ENCODE measurements around the gene ARMC8.
A peak's percentile ranks its signal among the peaks of the same experiment; 100 is the strongest.
"Not testable (repeated sequence)": the region's sequence is repeated elsewhere in the genome, so short reads cannot be mapped to it uniquely, and the experiment has no call there.

The ARMC8 gene, protein sequence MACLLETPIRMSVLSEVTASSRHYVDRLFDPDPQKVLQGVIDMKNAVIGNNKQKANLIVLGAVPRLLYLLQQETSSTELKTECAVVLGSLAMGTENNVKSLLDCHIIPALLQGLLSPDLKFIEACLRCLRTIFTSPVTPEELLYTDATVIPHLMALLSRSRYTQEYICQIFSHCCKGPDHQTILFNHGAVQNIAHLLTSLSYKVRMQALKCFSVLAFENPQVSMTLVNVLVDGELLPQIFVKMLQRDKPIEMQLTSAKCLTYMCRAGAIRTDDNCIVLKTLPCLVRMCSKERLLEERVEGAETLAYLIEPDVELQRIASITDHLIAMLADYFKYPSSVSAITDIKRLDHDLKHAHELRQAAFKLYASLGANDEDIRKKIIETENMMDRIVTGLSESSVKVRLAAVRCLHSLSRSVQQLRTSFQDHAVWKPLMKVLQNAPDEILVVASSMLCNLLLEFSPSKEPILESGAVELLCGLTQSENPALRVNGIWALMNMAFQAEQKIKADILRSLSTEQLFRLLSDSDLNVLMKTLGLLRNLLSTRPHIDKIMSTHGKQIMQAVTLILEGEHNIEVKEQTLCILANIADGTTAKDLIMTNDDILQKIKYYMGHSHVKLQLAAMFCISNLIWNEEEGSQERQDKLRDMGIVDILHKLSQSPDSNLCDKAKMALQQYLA

GRCh38 chr3:138187296-138188012 lies at the start of gene ARMC8:
ARMC8 (plus strand) TSS chr3:138187301; CDS start chr3:138187555, 254 bp downstream.
- FAIRE-seq: no peak

GRCh38 chr3:138137861-138138260 lies 49.2 kb upstream of the ARMC8 start:
- no peak for FAIRE-seq

- FAIRE-seq: no peak
Measured at GRCh38 chr3:138139691-138140090, 47.4 kb upstream of the ARMC8 start.

GRCh38 chr3:138140940-138141339 lies 46.2 kb upstream of the ARMC8 start:
- FAIRE-seq: no peak

- not testable (repeated sequence) for FAIRE-seq
Measured at GRCh38 chr3:138142181-138142580, 44.9 kb upstream of the ARMC8 start.

DNA sequence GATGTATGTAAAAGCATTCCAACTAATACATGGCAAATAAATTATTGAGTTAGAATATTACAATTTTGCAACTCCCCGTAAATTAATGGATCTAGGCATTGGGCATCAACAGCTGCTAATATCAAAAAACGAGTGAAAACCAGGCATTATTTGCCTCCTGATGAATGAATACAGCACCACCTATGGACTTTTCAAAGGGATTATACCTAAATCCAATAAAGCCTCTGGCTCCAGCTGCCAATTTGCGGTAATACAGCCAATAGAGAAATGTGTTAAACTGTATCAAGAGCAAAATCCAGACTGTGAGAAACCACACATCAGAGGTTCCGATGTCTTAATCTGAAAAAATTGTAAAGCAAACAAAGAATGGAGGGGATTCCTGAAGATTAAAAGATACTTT lies 38.6 kb upstream of the ARMC8 start:
- no peak for FAIRE-seq

DNA sequence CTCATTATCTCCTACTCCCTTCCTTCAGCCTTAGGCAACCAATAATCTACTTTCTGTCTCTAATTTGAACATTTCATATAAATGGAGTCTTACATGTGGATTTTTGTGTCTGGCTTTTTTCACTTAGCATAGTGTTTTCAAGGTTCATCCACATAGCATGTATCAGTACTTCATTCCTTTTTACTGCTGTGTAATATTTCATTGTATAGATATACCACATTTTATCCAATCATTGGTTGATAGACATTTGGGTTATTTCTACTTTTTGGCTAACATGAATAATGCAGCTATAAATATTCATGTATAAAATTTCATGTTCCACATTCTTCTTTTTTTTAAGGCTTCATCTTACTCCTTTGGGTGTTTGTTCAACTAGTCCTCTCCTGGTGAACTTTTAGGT lies 32.6 kb upstream of the ARMC8 start:
- FAIRE-seq: no peak

GRCh38 chr3:138157743-138158142 lies 29.4 kb upstream of the ARMC8 start:
- FAIRE-seq: no peak

- FAIRE-seq: no peak
Measured at GRCh38 chr3:138165061-138165460, 22.0 kb upstream of the ARMC8 start.

GRCh38 chr3:138172625-138173024 lies 14.5 kb upstream of the ARMC8 start:
- FAIRE-seq: no peak

DNA sequence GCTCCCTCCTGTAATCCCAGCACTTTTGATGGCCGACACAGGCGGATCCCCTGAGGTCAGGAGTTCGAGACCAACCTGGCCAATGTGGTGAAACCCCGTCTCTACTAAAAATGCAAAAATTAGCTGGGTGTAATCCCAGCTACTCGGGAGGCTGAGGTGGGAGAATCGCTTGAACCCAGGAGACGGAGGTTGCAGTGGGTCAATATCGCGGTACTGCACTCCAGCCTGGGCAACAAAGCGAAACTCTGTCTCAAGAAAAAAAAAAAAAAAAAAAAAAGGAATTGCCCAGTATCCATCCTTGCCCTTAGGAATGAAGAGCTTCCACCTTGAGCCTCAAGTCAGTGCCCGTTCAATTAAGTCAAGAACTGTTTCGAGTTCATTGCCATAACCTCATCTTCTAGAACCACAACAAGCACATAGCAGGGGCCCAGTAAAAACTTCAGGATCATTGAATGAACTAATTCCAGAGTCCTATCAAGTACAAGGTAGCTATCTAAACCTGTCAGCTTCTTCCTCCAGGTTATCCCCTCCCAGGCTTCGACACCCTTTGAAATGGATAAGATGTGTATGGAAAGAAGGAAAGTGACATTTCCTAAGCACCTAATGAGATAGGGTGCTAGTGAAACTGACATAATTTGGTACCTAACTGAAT lies 13.2 kb upstream of the ARMC8 start:
- FAIRE-seq: no peak

DNA sequence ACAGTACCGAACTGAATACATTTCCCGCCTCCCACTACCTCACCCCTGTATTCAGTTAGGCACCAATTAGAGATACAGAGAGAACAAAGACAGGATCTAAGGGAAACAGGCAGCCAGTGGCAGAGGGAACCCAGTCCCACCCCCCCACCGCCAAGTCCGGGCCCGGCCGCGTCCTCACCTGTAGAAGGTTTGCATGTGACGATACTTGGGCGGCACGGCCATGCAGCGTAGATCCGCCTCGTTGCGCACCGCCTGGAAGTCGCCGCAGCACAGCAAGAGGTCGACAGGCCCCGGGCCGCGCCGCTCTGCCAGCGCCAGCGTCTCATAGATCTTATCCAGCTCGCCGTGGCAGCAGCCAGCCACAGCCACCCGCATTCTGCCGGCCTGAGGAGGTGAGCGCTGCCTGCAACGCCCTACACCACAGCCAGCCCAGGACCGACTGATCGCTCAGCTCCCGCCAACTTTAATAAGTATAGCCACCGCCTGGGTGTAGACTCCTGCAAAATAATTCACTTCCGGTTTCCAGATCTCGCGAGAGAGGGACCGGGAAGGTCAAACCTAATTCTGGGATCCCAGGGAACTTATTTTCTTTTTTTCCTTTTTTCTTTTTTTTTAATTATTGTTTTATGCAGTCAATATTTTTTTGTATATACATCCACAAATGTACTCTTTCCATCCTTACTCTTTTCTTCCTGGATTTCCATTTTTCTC lies 12.5 kb upstream of the ARMC8 start, which contains the start of gene DBR1:
Gene DBR1, minus strand, starts transcription at position 501 of the 711 bp plus-strand sequence. Its CDS starts 126 bp downstream, at position 375.
- FAIRE-seq: peak; percentile 82

- FAIRE-seq: no peak
Measured at GRCh38 chr3:138180375-138181029, 6.6 kb upstream of the ARMC8 start.

DNA sequence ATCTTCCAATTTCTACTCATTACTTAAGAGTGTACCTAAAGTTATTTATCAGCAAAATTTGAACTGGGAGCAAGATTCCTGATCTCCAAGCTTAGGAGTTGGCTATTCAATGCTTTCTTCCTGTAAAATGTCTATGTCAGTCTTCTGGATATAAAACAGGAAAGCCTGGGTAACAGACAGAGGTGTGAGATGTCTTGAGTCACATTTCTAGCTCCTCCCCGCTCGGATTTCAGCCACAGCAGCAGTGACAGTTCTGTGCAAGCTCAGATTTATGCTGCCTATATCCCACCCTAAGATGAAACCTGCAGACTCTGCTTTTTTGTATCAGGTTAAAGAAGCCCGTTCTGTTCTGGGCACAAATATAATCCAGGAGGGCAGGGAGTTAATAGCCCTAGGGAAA lies 2.1 kb upstream of the ARMC8 start:
- FAIRE-seq: no peak

DNA sequence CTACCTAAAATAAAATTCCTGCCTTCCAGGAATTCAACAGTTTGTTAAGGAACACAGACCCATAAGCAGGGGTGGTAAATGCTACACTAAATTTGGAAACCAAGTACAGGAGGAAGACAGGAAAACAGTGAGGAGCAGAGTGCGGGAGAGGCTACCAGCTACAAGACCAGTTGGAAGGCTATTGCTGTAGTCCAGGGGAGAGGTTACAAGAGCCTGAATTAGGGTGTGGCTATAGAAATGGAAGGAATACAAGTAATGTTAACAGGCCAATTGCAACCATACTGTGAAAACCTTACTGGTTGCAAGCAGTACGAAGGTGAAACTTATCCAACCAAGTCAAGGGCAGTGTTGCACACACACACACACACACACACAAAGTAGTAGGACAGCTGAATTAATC lies 880 bp upstream of the ARMC8 start:
- FAIRE-seq: no peak

DNA sequence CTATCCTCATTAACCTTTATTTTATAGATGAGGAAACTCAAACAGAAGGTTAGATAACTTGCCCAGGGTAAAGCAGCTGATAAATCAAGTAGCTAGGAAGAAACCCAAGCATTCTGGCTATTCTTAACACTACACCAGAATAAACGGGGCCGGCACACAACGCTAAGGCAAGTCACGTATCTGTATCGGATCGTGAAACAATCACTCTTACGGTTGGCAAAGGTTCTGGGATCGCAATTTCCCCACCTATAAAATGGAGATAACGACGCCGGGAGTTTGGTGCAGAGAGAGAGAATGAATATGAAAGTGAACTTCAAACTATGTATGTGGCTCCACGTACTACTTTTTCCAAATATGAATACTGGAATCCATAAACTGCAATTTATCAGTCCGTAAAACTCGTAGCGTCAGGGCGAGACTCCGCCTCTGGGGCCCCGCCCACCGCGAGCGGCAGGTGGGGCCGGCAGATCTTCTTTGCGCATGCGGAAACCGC lies 252 bp upstream of the ARMC8 start:
- FAIRE-seq: peak; percentile 90

GRCh38 chr3:138188013-138188730 lies 1.1 kb downstream of the ARMC8 start:
- no peak for FAIRE-seq

GRCh38 chr3:138195481-138195880 lies 8.4 kb downstream of the ARMC8 start:
- no peak for FAIRE-seq

GRCh38 chr3:138196023-138196422 lies 8.9 kb downstream of the ARMC8 start:
- FAIRE-seq: no peak

DNA sequence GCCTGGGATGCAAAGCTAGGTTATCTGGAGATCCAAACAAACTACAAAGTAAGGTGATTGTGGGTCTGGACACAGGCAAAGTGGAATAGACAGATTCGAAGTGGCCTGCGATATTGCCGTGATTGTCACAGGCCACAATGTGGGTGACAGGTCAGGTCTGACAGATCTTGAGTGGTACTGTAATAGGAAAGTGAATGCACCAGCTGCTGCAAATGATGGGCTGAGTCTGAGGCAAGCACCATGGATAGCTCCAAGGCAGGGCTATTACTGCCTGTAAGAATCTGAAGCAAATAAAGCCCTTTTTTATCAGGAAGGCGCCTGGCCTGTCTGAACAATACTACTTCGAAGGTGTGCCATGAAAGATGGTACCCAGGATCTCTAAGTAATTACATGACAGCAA lies 10.0 kb downstream of the ARMC8 start:
- no peak for FAIRE-seq

- no peak for FAIRE-seq
Measured at GRCh38 chr3:138197524-138197923, 10.4 kb downstream of the ARMC8 start.
